ENCODE results near the gene IYD.
A peak's percentile ranks its signal among the peaks of the same experiment; 100 is the strongest.

IYD gene

DNA sequence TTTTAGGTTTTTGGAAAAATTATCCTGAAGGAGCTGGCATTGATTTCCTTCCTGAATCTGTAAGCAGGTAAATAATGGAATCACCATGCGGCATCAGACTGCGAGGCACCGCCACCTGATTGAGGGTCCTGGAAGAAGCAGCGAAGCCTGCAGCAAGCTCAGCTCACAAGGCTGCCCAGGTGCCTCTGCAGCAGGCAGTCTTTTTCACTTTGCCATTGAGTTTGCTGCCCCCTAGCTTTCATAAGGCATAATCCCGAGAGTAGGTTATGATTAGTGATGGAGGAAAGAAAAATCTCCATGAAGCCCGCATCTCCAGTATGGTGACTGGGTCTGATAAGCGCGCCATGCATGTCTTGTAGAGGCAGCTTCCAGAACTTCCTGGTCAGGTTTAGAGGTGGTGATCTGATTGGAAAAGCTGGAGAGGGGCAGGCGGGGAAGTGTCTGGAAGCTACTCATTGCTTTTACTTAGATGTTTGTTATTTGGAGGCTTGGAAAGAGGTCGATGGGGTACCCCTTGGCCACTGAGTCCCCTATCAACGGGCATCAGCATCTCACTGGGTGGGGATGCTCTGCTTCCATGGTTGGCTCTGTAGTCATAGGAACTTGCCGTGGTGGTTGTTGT, 26.7 kb downstream of the IYD start:
- DNase-seq = peak; percentile 4 to 18

DNA sequence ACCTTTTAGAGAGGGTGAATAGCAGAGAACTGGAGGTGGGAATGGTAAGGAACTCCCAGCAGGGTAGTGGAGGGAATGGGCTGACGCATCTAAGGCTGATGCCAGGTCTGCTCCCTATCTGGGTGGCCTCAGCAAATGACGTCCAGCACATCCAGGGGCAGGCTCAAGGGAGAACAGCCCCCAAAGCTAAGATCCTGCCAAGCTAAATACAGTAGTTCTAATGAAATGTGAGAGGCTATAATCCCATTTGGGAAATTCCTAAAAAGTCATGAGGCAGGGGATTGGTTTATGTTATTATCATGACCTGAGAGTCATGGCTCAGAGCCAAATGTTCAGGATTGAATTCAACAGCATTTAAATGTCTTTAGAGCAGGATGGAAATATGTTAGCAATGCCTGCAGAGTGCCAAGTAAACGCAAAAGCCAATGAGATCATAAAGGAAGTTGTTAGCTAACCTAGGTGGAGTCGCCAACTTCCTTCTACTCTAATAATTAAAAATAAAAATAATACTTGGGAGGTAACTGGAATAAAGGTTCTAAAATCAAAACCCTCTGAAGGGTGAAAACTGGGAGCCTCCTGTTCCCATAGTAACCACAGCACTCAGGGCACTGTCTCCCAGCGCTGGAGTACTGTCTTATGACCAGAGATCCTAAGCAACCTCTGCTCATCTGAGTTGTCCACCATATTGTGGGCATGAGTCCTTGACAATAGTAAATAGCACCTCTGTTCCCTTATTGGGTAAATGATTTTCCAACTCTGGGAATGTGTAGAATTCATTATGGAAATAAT, 34.8 kb downstream of the IYD start:
- DNase-seq = no peak

GRCh38 chr6:150406948-150407347, 38.1 kb downstream of the IYD start:
- no peak for DNase-seq

GRCh38 chr6:150408842-150409241, 40.0 kb downstream of the IYD start:
- no peak for DNase-seq

DNA sequence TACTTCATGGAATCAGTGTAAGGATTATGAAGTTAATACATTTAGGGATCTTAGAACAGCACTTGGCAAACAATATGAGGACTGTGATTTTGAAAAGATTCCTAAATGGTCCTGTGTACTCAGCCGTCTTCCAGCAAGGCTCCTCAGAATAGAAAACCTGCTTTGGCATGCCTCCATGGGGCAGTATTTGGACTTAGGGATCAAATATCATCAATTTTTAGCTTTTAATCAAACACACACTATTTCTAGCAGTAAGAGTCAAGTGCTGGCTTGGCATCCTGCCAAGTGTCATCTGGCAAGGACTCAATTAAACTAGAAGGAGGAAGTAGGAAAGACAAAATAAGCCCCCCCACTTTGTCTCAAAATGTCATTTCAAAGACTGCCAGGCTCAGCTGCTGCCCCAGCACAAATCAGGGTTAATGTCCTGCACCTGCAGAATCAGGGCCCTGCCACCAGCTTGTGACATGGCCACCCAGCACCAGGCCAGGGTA, 40.8 kb downstream of the IYD start:
- no peak for DNase-seq

GRCh38 chr6:150410399-150410798, 41.6 kb downstream of the IYD start:
- no peak for DNase-seq

DNA sequence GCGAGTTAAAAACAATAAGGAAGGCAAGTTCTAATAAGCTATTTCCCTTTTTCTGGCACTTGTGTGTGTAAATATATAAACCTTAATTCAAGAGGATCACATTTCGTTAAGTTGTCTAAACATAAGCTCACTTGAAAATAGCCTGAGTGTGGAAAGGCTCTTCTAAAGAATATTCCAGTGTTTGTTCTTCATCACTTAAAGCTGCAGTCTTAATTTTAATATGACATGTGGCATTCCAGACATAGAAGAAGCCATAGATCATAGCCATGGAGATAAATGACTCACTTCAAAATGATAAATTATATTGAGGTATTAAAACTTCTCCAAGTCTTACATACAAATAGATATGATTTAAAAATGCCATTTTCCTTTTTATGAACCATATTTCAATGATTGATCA, 42.1 kb downstream of the IYD start:
- DNase-seq = no peak

DNA sequence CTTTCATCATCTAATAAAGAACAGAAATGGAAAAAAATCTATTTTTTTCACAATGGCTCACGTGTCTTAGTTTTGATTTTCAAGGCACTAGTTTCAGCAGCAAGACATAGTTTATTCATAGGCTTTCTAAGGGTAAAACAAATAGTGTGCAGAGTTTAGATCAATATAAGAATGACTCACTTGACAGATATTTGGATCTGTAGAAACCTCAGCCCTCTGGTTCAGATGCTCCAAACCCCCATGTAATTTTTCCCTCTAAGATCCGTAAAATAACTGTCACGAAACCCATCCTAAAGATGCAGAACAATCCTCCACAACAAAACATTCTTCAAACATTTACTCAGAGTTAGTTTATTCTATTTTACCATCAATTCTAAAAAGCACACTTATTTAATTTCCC, 43.4 kb downstream of the IYD start:
- no peak for DNase-seq

- DNase-seq = no peak
These were observed 44.4 kb downstream of the IYD start for GRCh38 chr6:150413198-150413597.

DNA sequence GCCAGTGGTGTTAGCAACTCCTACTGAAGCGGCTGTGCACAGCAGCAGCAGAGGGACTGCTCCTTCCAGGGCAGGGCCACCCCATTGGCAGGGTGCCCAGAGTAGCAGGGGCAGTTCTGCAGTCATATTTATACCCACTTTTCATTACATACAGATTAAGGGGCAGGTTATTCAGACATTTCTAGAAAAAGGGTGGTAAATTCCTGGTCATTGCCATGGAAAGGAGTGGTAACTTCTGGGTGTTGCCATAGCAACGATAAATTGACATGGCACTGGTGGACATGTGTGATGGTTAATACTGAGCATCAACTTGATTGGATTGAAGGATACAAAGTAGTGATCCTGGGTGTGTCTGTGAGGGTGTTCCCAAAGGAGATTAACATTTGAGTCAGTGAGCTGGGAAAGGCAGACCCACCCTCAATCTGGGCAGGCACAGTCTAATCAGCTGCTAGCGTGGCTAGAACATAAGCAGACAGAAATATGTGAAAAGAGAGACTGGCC, 45.0 kb downstream of the IYD start:
- no peak for DNase-seq

- no peak for DNase-seq
These were observed 47.3 kb downstream of the IYD start for GRCh38 chr6:150416128-150416527.

DNA sequence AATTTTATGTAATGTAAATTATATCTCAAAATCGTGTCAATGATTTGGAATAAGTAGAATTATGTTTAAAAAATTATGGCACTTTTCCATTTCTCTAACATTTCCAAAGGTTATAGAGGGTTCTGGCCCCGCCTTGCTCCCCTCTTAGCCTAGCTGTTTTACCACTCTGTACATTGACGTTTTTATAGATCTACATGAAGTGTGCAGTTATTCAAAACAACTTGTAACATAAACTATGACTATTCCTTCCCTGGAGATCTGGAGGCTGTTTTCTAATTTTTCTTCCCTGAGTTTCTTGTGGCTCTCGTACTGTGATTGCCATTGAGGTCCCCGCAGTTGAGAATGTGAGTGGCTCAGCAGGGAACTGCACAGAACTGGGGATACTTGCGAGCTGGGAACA, 48.4 kb downstream of the IYD start:
- DNase-seq = no peak

DNA sequence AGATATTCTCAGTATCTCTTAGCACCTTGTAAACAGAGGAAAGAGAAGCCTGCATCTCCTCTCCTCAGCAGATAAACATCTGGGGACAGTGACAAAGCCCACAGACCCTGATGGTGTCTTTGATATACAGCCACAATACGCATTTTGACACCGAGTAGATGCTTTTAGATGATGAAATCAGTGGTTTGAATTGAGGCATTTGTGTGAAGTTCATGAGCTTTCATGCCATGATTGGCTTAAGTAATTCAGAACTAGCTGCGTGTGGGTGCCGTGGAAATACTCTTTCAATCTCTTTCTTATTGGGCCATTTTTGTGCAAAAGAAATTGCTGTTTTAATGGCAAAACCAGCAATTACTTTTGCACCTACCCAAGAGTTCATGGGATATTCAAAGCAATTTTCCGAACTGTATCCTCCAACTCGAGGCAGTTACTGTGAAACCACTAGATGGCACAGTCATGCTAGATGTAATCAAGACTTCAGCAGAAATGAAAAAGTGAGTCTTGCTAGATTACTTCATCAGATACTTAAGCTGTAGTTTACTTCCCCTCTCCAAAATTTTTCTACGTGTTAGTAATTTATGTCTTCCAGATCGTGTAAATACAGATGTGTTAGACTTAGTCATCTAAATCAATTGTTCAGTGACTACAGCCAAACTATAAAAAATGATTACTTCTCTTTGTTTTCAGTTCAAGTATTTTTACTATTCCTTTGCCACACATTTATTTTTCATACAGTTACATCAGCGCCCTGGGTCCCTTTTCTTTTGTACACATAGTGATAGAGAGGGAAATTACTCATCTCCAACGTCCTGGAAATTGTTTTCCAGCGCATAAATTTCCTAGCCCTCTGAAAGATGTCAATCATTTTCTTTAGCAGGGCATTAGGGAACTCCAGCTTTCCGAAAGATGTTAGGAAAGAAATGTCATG, 49.4 kb downstream of the IYD start:
- peak; percentile 8 to 27 for DNase-seq

- peak; percentile 47 to 53 for DNase-seq
These were observed 50.2 kb downstream of the IYD start for GRCh38 chr6:150418827-150419594.

GRCh38 chr6:150420428-150420827, 51.6 kb downstream of the IYD start:
- no peak for DNase-seq

GRCh38 chr6:150420926-150421325, 52.1 kb downstream of the IYD start:
- DNase-seq = no peak

DNA sequence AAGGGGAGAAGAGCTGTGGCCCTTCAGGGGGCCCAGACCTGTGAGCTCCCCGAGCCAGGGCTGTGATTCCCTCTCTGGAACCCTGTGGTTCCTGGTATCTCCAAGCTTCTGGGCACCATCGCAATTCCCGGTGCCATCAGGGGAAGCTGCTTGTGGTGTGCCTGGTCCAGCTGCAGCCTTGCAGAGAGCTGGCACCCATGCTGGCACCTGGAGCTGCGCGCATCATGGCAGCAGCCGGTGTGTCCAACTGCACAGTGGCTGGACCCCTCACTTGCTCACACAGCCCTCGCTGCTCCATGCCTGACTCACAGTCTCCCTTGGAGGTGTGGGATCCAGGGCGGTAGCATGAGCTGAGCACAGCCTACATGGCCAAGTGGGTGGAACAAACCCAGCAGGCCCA, 56.7 kb downstream of the IYD start:
- no peak for DNase-seq

GRCh38 chr6:150426198-150426597, 57.4 kb downstream of the IYD start:
- no peak for DNase-seq

DNA sequence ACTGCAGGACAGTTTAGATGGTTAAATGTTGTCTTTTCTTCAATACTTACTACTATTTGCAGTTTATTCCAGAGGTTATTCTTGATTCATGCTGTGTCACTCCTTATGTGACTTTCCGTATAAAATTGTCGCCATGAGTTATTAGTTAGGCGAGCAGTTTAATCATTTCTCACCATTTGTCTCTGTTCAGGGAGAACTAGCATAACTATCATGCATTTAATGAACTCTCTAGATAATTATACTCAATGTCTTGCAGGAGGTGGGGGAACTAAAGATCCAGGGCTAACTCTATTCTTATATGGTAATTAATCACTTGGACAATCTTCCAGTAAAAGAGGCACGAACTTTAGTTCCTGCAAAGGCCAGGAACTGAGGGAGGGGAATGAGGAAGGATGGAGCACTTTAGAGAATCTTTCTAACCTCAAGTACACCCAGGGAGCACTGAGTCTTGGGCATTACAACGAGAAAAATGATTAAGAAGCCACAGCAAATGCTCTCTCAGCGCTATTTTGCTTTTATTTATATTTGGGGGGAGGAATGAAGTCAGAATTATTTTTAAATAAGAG, 58.3 kb downstream of the IYD start:
- no peak for DNase-seq

GRCh38 chr6:150427843-150428242, 59.0 kb downstream of the IYD start:
- no peak for DNase-seq

DNA sequence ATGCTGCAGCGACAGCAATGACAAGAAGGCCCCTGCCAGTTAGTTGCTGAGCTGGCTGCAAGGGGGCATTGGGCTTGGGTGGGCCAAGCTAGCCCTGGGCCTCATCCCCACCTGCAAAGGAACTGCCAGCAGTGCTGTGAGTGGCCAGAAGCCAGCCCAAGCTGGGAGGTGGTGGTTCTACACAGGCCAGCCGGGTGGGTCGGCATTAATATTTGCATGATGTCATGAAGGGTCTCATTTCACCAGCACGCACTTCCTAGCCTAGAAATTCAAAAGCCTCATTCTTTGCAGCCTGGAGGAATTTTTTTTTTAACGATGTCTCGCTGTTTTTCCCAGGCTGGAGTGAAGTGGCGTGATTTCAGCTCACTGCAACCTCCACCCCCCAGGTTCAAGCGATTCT, 62.0 kb downstream of the IYD start:
- no peak for DNase-seq

- DNase-seq = no peak
These were observed 66.5 kb downstream of the IYD start for GRCh38 chr6:150435360-150435759.
